NCI-H526 (cell line): Measurements from ENCODE around the gene ZNF77.
"Not testable (repeated sequence)": the region's sequence is repeated elsewhere in the genome, so short reads cannot be mapped to it uniquely, and the experiment has no call there.

ENCODE experiments used
- DNase-seq, 2 experiments: peaks; one replicate each; lab custom pipeline; 2025; lab: John Stamatoyannopoulos, UW

Gene ZNF77

GRCh38 chr19:2917275-2918184, 27.2 kb downstream of the ZNF77 start:
- no peak for DNase-seq

GRCh38 chr19:2912306-2912705, 32.5 kb downstream of the ZNF77 start:
- no peak for DNase-seq

GRCh38 chr19:2906631-2907195, 38.1 kb downstream of the ZNF77 start:
- no peak for DNase-seq

GRCh38 chr19:2905918-2906519, 38.8 kb downstream of the ZNF77 start:
- DNase-seq = no peak

GRCh38 chr19:2903326-2903725, 41.4 kb downstream of the ZNF77 start:
- not testable (repeated sequence) for DNase-seq

GRCh38 chr19:2902590-2903218, 42.1 kb downstream of the ZNF77 start:
- no peak for DNase-seq

GRCh38 chr19:2900296-2901252, 44.2 kb downstream of the ZNF77 start, which contains the start of gene ZNF57:
Gene ZNF57 (plus strand): TSS chr19:2900928. CDS start chr19:2901046, 118 bp downstream.
- DNase-seq = peak; percentile 93 to 98

GRCh38 chr19:2896694-2897093, 48.1 kb downstream of the ZNF77 start:
- DNase-seq = no peak

- DNase-seq = not testable (repeated sequence)
Observed at GRCh38 chr19:2890531-2890930, 54.2 kb downstream of the ZNF77 start.

GRCh38 chr19:2888731-2889224, 56.0 kb downstream of the ZNF77 start:
- peak; percentile 86 to 91 for DNase-seq

GRCh38 chr19:2887391-2887914, 57.3 kb downstream of the ZNF77 start:
- DNase-seq = peak; percentile 68 to 70

GRCh38 chr19:2885736-2886135, 59.0 kb downstream of the ZNF77 start:
- DNase-seq = no peak

- DNase-seq = no peak
Observed at GRCh38 chr19:2883686-2884439, 60.9 kb downstream of the ZNF77 start.
